Omental fat pad (tissue), 4 donors: ENCODE measurements around the gene MRPL51. TPM values are rescaled to one million over a fixed set of nuclear protein-coding genes. Genes with fewer than 3 reads are reported as not detected.

Source experiments
- ATAC-seq: fragments of 150-250 bp; one replicate; pipeline ENCODE4 v1.9.1; 2016; ENCODE audit warnings: mild to moderate bottlenecking, moderate library complexity; ENCODE audit not compliant: low FRiP score
- DNase-seq: peaks from one replicate; pipeline ENCODE4 v3.0.0-alpha.2; 2019; ENCODE audit warnings: low spot score
- total RNA-seq, 4 donors: library from RNA; depleted of rRNA; stranded (reverse); fragments of >200 nt; gene quantifications; one replicate each; pipeline ENCODE4 v1.1.0, GENCODE V29; 2016
- TF ChIP-seq, protein P1 (sequence below), 3 donors: fragments of 450-650 bp; IDR thresholded peaks; one replicate each; pipeline ENCODE4 v1.5.1; 2016 to 2017; ENCODE audit warnings: antibody characterized with exemption in 3 of 3, mild to moderate bottlenecking in 3 of 3, moderate library complexity in 2 of 3

MRPL51 gene
- total RNA-seq, 4 donors from 2014 or later, result 44.1 to 118 (median 67.8) TPM

DNA sequence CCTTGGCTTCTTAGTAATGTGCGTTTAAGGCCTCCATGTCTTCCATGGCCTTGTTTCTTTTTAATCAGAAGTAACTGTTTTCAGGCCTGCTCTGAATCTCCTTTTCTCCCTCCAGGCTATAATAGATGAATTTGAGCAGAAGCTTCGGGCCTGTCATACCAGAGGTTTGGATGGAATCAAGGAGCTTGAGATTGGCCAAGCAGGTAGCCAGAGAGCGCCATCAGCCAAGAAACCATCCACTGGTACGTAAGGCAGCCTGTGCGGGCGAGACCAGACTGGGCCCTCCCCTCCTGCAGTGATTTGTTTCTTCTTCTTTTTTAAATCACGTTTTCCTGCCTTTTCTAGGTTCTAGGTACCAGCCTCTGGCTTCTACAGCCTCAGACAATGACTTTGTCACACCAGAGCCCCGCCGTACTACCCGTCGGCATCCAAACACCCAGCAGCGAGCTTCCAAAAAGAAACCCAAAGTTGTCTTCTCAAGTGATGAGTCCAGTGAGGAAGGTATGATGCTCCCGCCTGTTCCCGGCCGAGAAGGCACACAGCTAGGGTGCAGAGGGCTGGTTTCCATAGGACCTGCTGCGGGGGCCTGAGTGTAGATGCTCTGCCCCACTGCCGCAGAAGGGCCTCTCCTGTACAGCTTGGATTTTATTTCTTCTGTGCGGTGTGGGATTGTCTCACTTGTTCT, 37.7 kb upstream of the MRPL51 start:
- ATAC-seq, result no peak
- DNase-seq, result no peak
- TF ChIP-seq, protein P1, sequence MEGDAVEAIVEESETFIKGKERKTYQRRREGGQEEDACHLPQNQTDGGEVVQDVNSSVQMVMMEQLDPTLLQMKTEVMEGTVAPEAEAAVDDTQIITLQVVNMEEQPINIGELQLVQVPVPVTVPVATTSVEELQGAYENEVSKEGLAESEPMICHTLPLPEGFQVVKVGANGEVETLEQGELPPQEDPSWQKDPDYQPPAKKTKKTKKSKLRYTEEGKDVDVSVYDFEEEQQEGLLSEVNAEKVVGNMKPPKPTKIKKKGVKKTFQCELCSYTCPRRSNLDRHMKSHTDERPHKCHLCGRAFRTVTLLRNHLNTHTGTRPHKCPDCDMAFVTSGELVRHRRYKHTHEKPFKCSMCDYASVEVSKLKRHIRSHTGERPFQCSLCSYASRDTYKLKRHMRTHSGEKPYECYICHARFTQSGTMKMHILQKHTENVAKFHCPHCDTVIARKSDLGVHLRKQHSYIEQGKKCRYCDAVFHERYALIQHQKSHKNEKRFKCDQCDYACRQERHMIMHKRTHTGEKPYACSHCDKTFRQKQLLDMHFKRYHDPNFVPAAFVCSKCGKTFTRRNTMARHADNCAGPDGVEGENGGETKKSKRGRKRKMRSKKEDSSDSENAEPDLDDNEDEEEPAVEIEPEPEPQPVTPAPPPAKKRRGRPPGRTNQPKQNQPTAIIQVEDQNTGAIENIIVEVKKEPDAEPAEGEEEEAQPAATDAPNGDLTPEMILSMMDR (IDR thresholded peaks at IDR 0.05), result no peak

DNA sequence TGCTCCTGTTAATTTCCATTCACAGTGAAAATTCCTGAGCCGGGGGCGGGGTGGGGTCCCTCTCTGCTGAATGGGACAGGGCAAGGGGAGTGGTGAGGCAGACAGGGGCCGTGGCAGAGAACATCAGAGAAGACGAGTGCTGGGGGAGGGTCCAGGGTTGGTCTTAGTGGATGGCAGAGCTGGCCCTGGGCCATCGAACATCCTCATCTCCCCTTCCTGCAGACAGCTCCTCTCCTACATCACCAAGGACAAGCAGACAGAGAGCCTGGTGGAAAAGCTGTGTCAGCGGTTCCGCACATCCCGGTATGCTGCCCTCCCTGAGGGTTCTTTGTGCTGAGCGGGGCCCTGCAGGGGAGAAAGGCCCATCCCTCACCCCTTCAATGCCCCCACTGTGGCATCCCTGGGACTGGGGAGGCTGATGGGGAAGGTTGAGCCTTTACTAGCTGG, 36.3 kb upstream of the MRPL51 start:
- TF ChIP-seq, protein P1 (IDR thresholded peaks at IDR 0.05), result no peak
- no peak for ATAC-seq
- DNase-seq, result no peak

DNA sequence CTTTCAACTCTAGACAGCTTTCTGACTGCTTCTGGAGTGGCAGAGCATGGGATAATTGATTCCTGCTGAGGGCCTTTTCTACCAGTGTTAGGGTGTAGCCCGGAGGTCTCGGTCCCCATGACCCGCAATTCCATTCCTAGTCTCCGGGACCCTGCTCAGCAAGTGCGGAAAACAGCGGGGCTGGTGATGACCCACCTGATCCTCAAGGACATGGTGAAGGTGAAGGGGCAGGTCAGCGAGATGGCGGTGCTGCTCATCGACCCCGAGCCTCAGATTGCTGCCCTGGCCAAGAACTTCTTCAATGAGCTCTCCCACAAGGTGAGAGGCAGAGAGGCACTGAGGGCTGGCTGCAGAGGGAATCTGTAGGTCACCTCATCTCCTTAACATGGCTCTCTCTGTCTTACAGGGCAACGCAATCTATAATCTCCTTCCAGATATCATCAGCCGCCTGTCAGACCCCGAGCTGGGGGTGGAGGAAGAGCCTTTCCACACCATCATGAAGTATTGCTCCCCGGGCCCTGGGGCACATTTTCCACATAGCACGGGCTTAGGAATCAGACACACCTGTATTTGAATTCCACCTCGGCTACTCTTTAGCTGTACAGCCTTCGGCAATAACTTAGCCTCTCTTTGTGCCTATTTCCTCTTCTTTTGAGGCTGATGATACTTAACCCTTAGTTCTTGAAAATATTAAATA, 35.6 kb upstream of the MRPL51 start:
- TF ChIP-seq, protein P1 (IDR thresholded peaks at IDR 0.05), result no peak
- DNase-seq (no peak), ATAC-seq (no peak)

DNA sequence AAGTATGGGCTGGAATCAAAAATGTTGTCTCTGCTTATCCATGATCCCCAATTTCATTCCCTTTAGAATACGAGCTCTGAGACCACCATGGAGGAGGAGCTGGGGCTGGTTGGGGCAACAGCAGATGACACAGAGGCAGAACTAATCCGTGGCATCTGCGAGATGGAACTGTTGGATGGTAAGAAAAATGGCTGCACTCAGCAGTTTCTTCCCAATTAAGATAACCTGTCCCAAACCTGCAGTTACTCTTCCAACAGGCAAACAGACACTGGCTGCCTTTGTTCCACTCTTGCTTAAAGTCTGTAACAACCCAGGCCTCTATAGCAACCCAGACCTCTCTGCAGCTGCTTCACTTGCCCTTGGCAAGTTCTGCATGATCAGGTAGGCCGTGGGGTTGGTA, 34.6 kb upstream of the MRPL51 start:
- no peak for DNase-seq
- ATAC-seq, result no peak
- TF ChIP-seq, protein P1 (IDR thresholded peaks at IDR 0.05), result no peak

DNA sequence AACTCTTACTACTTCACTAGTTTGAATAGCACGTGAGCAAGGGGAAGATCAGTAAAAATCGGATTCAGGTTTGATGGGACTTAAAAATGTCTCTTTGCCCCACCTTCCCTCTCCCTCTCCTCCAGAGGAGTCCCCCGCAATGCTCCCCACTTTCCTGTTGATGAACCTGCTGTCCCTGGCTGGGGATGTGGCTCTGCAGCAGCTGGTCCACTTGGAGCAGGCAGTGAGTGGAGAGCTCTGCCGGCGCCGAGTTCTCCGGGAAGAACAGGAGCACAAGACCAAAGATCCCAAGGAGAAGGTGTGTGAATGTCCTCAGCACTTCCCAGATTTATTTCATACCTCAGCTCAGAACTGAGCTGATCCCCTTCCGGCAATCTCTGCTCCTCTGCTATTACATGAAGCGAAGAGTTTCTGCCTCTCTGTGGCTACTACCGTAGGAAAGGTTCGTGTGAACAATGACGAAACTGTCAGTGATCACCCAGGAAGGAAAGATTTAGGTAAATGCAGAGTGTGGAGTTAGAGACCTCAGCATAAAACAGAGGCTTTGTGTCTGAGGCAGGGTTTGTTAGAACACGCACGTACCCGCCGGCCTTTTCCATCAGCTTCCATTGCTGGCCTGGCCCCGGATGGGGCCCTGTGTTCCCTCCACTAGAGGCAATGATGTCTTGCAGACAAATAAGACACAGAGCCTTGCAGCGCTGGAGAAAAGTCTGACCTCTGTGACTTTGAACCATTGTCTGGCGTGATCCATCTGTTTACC, 33.9 kb upstream of the MRPL51 start:
- TF ChIP-seq, protein P1 (IDR thresholded peaks at IDR 0.05), result no peak
- DNase-seq (no peak), ATAC-seq (no peak)

DNA sequence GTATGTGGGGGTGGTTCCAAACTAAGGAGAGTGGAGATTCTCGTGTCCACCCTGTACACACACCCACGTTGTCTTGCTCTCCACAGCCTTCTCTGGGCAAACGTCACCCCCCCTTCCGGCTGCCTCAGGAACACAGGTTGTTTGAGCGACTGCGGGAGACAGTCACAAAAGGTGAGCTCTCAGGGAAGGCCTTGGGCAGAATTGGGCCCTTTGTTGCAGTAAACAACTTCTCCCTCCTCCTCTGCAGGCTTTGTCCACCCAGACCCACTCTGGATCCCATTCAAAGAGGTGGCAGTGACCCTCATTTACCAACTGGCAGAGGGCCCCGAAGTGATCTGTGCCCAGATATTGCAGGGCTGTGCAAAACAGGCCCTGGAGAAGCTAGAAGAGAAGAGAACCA, 33.1 kb upstream of the MRPL51 start:
- no peak for DNase-seq
- TF ChIP-seq, protein P1 (IDR thresholded peaks at IDR 0.05), result no peak
- ATAC-seq, result no peak
